ENCODE data around the gene FAM161A.
"Not testable (repeated sequence)": the region's sequence is repeated elsewhere in the genome, so short reads cannot be mapped to it uniquely, and the experiment has no call there.

GRCh38 chr2:61879351-61879750 lies 25.5 kb upstream of the FAM161A start:
- not testable (repeated sequence) for TF ChIP-seq POLR2A, CTCF, POLR2AphosphoS5 (IDR thresholded peaks at IDR 0.05)
